HepG2 (cell line): ENCODE measurements around the gene GFPT2. TPM values are rescaled to one million over a fixed set of nuclear protein-coding genes. Genes with fewer than 3 reads are reported as not detected.

Experiments used
- CTCF ChIP-seq: sonication (generic); formaldehyde crosslinking; IDR thresholded peaks from 2 replicates; pipeline ENCODE4 v1.5.0; 2020; ENCODE audit warnings: mild to moderate bottlenecking, missing genetic modification reagents, moderate library complexity
- ELF1 ChIP-seq: sonication (generic); formaldehyde crosslinking; IDR thresholded peaks from 2 replicates; pipeline ENCODE4 v1.4.0; 2020; ENCODE audit warnings: missing genetic modification reagents
- FOSL2 ChIP-seq: sonication (generic); formaldehyde crosslinking; IDR thresholded peaks from 2 replicates; pipeline ENCODE4 v1.4.0; 2020; ENCODE audit warnings: missing genetic modification reagents
- IRF2 ChIP-seq: IDR thresholded peaks from 2 replicates; pipeline ENCODE4 v1.6.1; 2018; ENCODE audit warnings: missing genetic modification reagents, missing compliant biosample characterization
- KDM2A ChIP-seq: sonication (generic); formaldehyde crosslinking; IDR thresholded peaks from 2 replicates; pipeline ENCODE4 v1.4.0; 2020; ENCODE audit warnings: low read depth, missing genetic modification reagents, borderline replicate concordance
- PRDM4 ChIP-seq: sonication (generic); formaldehyde crosslinking; IDR thresholded peaks from 2 replicates; pipeline ENCODE4 v1.9.0; 2021; ENCODE audit warnings: missing genetic modification reagents, borderline replicate concordance
- RAD21 ChIP-seq: fragments of 450-650 bp; formaldehyde crosslinking; IDR thresholded peaks from 2 replicates; pipeline ENCODE4 v1.5.0; 2020; ENCODE audit warnings: mild to moderate bottlenecking
- SAP130 ChIP-seq: IDR thresholded peaks from 2 replicates; pipeline ENCODE4 v1.6.1; 2016; ENCODE audit warnings: low read depth
- SMC3 ChIP-seq: IDR thresholded peaks from 2 replicates; pipeline ENCODE4 v1.6.1; 2011; ENCODE audit warnings: low read length, improper control_type of control experiment
- STAG1 ChIP-seq: sonication (generic); formaldehyde crosslinking; IDR thresholded peaks from 2 replicates; pipeline ENCODE4 v1.4.0; 2020; ENCODE audit warnings: missing genetic modification reagents
- TRAFD1 ChIP-seq: sonication (generic); formaldehyde crosslinking; IDR thresholded peaks from 2 replicates; pipeline ENCODE4 v1.5.1; 2020; ENCODE audit warnings: missing genetic modification reagents, mild to moderate bottlenecking, borderline replicate concordance
- WIZ ChIP-seq: sonication (generic); formaldehyde crosslinking; IDR thresholded peaks from 2 replicates; pipeline ENCODE4 v1.5.1; 2020; ENCODE audit warnings: mild to moderate bottlenecking, missing genetic modification reagents
- ZBTB46 ChIP-seq: sonication (generic); formaldehyde crosslinking; IDR thresholded peaks from 2 replicates; pipeline ENCODE4 v1.4.0; 2020; ENCODE audit warnings: mild to moderate bottlenecking, missing genetic modification reagents, borderline replicate concordance
- ZNF225 ChIP-seq: sonication (generic); formaldehyde crosslinking; IDR thresholded peaks from 2 replicates; pipeline ENCODE4 v1.4.0; 2020; ENCODE audit warnings: mild to moderate bottlenecking, missing genetic modification reagents
- ZNF263 ChIP-seq: sonication (generic); formaldehyde crosslinking; IDR thresholded peaks from 2 replicates; pipeline ENCODE4 v1.4.0; 2020; ENCODE audit warnings: missing genetic modification reagents
- ZNF574 ChIP-seq: sonication (generic); formaldehyde crosslinking; IDR thresholded peaks from 2 replicates; pipeline ENCODE4 v1.4.0; 2020; ENCODE audit warnings: missing genetic modification reagents
- polyA plus RNA-seq, 8 experiments: library from polyadenylated mRNA; depleted of rRNA in 3 of 8; stranded (reverse) in 7 of 8; unstranded in 1 of 8; fragments of >200 nt; fragmentation: Illumina TruSeq in 4 of 8; extraction: Trizol in 4 of 8; gene quantifications; 2 replicates each; pipeline versions ENCODE4 v1.2.1 to v1.2.3, GENCODE V29; 2011 to 2016; ENCODE audit warnings: low read depth in 4 of 8, missing spikeins in 1 of 8, mixed read lengths in 1 of 8; ENCODE audit not compliant: insufficient read depth in 1 of 8
- total RNA-seq, 5 experiments: library from RNA; depleted of rRNA; stranded (reverse); fragments of >200 nt; fragmentation: Illumina TruSeq; extraction: Trizol; gene quantifications; 2 replicates each; pipeline ENCODE4 v1.2.3, GENCODE V29; 2016; ENCODE audit warnings: low read depth in 1 of 5

GFPT2 gene
- total and polyA plus RNA-seq, 2 of the 13 experiments (the other 11 are each of a cell fraction or from before 2014, with no cell fraction given), result 0.18 TPM

GRCh38 chr5:180315762-180316212, 37.3 kb downstream of the GFPT2 start (continued):
- TF ChIP-seq CTCF (CRISPR knock-in tag) (peak; percentile 94), ELF1 (CRISPR knock-in tag) (no peak), KDM2A (CRISPR knock-in tag) (0 out of 2 replicates have a peak, but pooled peaks have one; percentile 21), ZNF263 (CRISPR knock-in tag) (peak; percentile 93), STAG1 (CRISPR knock-in tag) (peak; percentile 77), ZNF225 (no peak), SAP130 (0 out of 2 replicates have a peak, but pooled peaks have one; percentile 15), SMC3 (peak; percentile 70), TRAFD1 (peak; percentile 81; the same call in 1 of the 2 replicates), RAD21 (CRISPR knock-in tag) (peak; percentile 72), ZBTB46 (CRISPR knock-in tag) (no peak), ZNF574 (peak; percentile 55; the same call in 1 of the 2 replicates), FOSL2 (CRISPR knock-in tag) (peak; percentile 38; the same call in 1 of the 2 replicates), PRDM4 (CRISPR knock-in tag) (no peak), WIZ (CRISPR knock-in tag) (0 out of 2 replicates have a peak, but pooled peaks have one; percentile 38), IRF2 (CRISPR knock-in tag) (0 out of 2 replicates have a peak, but pooled peaks have one; percentile 26)
